ENCODE results near the gene PTPN14.

- TF ChIP-seq POLR2A (IDR thresholded peaks at IDR 0.05; ENCODE audit: extremely low read depth, insufficient read length), result no peak
- no peak for TF ChIP-seq MAX (IDR thresholded peaks at IDR 0.05; ENCODE audit: low read depth, low read length)
Observed at GRCh38 chr1:214485151-214485550, 66.3 kb downstream of the PTPN14 start.

Measured in NB4 (cell line).